Dedifferentiated amniotic fluid mesenchymal stem cell (primary cell): ENCODE measurements around the gene SEL1L2.

Experiments used
- DNase-seq: peaks from one replicate; pipeline ENCODE4 v3.0.0-alpha.2; 2016; ENCODE audit errors: extremely low spot score

The SEL1L2 gene

GRCh38 chr20:13929836-13930235 lies 60.6 kb downstream of the SEL1L2 start:
- no peak for DNase-seq

GRCh38 chr20:13928901-13929300 lies 61.5 kb downstream of the SEL1L2 start:
- no peak for DNase-seq

GRCh38 chr20:13927171-13927570 lies 63.2 kb downstream of the SEL1L2 start:
- no peak for DNase-seq

GRCh38 chr20:13922241-13922640 lies 68.2 kb downstream of the SEL1L2 start:
- DNase-seq: no peak

GRCh38 chr20:13915284-13915683 lies 75.1 kb downstream of the SEL1L2 start:
- DNase-seq: no peak

GRCh38 chr20:13913572-13913971 lies 76.8 kb downstream of the SEL1L2 start:
- no peak for DNase-seq

GRCh38 chr20:13913131-13913530 lies 77.3 kb downstream of the SEL1L2 start:
- no peak for DNase-seq

- DNase-seq: no peak
These were observed 79.9 kb downstream of the SEL1L2 start for GRCh38 chr20:13910492-13910891.

- no peak for DNase-seq
These were observed 81.3 kb downstream of the SEL1L2 start for GRCh38 chr20:13909067-13909466.

GRCh38 chr20:13904766-13905165 lies 85.6 kb downstream of the SEL1L2 start:
- DNase-seq: no peak

- no peak for DNase-seq
These were observed 89.9 kb downstream of the SEL1L2 start for GRCh38 chr20:13900496-13900895.

- no peak for DNase-seq
These were observed 92.3 kb downstream of the SEL1L2 start for GRCh38 chr20:13898012-13898612.

- no peak for DNase-seq
These were observed 98.8 kb downstream of the SEL1L2 start for GRCh38 chr20:13891575-13891974.

- DNase-seq: no peak
These were observed 105.6 kb downstream of the SEL1L2 start for GRCh38 chr20:13884803-13885202.

GRCh38 chr20:13883425-13883824 lies 107.0 kb downstream of the SEL1L2 start:
- no peak for DNase-seq

GRCh38 chr20:13878566-13878965 lies 111.8 kb downstream of the SEL1L2 start:
- no peak for DNase-seq

- DNase-seq: no peak
These were observed 112.6 kb downstream of the SEL1L2 start for GRCh38 chr20:13877793-13878192.

- no peak for DNase-seq
These were observed 115.1 kb downstream of the SEL1L2 start for GRCh38 chr20:13875265-13875811.

GRCh38 chr20:13874394-13875157 lies 115.8 kb downstream of the SEL1L2 start:
- no peak for DNase-seq

GRCh38 chr20:13873831-13874230 lies 116.6 kb downstream of the SEL1L2 start:
- DNase-seq: no peak

- no peak for DNase-seq
These were observed 120.2 kb downstream of the SEL1L2 start for GRCh38 chr20:13870170-13870748.

GRCh38 chr20:13868331-13868730 lies 122.1 kb downstream of the SEL1L2 start:
- no peak for DNase-seq

- DNase-seq: no peak
These were observed 124.5 kb downstream of the SEL1L2 start for GRCh38 chr20:13865791-13866351.
